K562 (cell line): Measurements from ENCODE around the gene RUVBL2. TPM values are rescaled to one million over a fixed set of nuclear protein-coding genes. Genes with fewer than 3 reads are reported as not detected.
A peak's percentile ranks its signal among the peaks of the same experiment; 100 is the strongest.

ENCODE experiments used
- HNRNPUL1 ChIP-seq: fragments of 200-400 bp; formaldehyde crosslinking; IDR thresholded peaks from 2 replicates; pipeline ENCODE4 v1.6.1; 2017; ENCODE audit warnings: low read length
- NR2C1 ChIP-seq, 2 experiments: fragments of 450-650 bp; IDR thresholded peaks; 2 replicates each; pipeline ENCODE4 v1.6.1; 2017; ENCODE audit warnings: mild to moderate bottlenecking in 2 of 2, antibody characterized with exemption in 1 of 2, inconsistent platforms in 1 of 2, missing compliant biosample characterization in 1 of 2, missing genetic modification characterization in 1 of 2
- PYGO2 ChIP-seq: fragments of 450-650 bp; IDR thresholded peaks from 2 replicates; pipeline ENCODE4 v1.6.1; 2016; ENCODE audit warnings: mild to moderate bottlenecking, missing genetic modification characterization, moderate library complexity, missing compliant biosample characterization
- polyA plus RNA-seq, 8 experiments: library from polyadenylated mRNA; depleted of rRNA in 4 of 8; stranded (reverse) in 5 of 8; unstranded in 3 of 8; fragments of >200 nt; fragmentation: Nextera tagmentation in 2 of 8; fragmentation: Illumina TruSeq in 1 of 8; extraction: Ambion mirVana in 2 of 8; extraction: Trizol in 1 of 8; gene quantifications; 2 replicates each; pipeline versions ENCODE4 v1.2.1 to v1.2.3, GENCODE V29; 2011 to 2014; ENCODE audit warnings: inconsistent platforms in 1 of 8, missing spikeins in 1 of 8
- total RNA-seq, 7 experiments: library from RNA; depleted of rRNA in 6 of 7; stranded (reverse); fragments of >200 nt in 6 of 7; fragmentation: Illumina TruSeq in 2 of 7; extraction: Trizol in 2 of 7; gene quantifications; 2 replicates each; pipeline versions ENCODE4 v1.2.1 to v1.2.3, GENCODE V29; 2011 to 2021; ENCODE audit warnings: low replicate concordance in 1 of 7
- TF ChIP-seq, protein P1 (sequence below): sonication (generic); formaldehyde crosslinking; IDR thresholded peaks from 2 replicates; pipeline ENCODE4 v1.8.0; 2022; ENCODE audit warnings: missing genetic modification reagents, mild to moderate bottlenecking, moderate library complexity, borderline replicate concordance
- TF ChIP-seq, protein P2 (sequence below), 3 experiments: fragments of 200-800 bp in 1 of 3; fragments of 250-450 bp in 1 of 3; fragments of 450-650 bp in 1 of 3; sonication (Bioruptor Pico) in 1 of 3; sonication (Bioruptor generic) in 1 of 3; formaldehyde crosslinking in 1 of 3; IDR thresholded peaks; 2 replicates each; pipeline versions ENCODE4 v1.6.1 to v1.8.0; 2016 to 2022; ENCODE audit warnings: mild to moderate bottlenecking in 2 of 3, missing genetic modification characterization in 2 of 3, missing compliant biosample characterization in 1 of 3, moderate library complexity in 1 of 3
- TF ChIP-seq, protein P3 (sequence below): fragments of 450-650 bp; IDR thresholded peaks from 2 replicates; pipeline ENCODE4 v1.6.1; 2016
- TF ChIP-seq, protein P4 (sequence below): sonication (generic); formaldehyde crosslinking; IDR thresholded peaks from 2 replicates; pipeline ENCODE4 v1.8.1; 2023; ENCODE audit warnings: mild to moderate bottlenecking, missing genetic modification reagents
- TF ChIP-seq, protein P5 (sequence below), 2 experiments: fragments of 200-800 bp in 1 of 2; sonication (Bioruptor generic) in 1 of 2; sonication (generic) in 1 of 2; formaldehyde crosslinking in 1 of 2; IDR thresholded peaks in 1 of 2; conservative IDR thresholded peaks in 1 of 2; 2 replicates each; pipeline versions ENCODE4 v1.5.0 to v1.6.1; 2016 to 2020; ENCODE audit warnings: missing compliant biosample characterization in 1 of 2, missing genetic modification characterization in 1 of 2, missing genetic modification reagents in 1 of 2
- TF ChIP-seq, protein P6 (sequence below): fragments of 250-450 bp; sonication (Bioruptor Pico); IDR thresholded peaks from 2 replicates; pipeline ENCODE4 v1.4.0; 2020

RUVBL2 gene
- total and polyA plus RNA-seq, 9 of the 15 experiments (the other 6 are each of a cell fraction or from before 2014, with no cell fraction given), result 71.4 to 453 (median 237) TPM

DNA sequence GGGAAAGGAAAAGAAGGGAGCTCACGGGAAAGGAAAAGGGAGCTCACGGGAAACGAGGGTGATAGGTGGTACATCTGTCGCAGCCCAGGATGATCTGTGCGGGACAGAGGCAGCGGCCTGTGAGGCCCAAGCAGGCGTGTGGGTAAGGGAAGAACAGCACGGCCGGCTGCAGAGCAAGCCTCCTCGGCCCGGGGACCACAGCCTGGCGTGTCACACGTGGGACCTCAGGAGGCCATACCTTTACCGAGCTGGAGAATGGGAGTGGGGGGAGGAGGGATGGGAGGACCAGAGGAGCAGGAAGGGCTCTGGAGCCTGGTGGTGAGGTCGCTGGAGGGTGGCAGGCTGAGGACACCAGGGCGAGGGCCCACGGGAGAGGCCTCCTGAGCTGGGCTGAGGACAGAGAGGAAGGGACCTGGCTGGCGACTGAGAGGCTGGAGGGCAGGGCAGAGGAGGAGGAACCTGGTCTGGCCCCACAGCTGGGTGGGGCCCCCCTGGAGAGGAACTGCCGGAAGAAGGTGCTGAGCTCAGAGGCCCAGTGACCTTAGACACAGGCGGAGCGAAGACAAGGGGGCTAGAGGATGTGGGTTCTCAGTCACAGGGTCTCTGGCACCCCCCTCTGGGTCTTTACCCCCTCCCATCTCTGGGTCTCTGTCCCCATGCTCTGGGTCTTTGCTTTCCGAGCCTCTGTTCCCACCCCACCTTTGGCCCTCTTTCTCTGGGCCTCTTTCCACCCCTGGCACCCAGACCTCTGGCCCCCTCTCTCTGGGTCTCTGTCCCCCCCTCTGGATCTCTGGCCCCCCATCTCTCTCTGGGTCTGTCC lies 31.4 kb upstream of the RUVBL2 start (continued):
- TF ChIP-seq, protein P1, sequence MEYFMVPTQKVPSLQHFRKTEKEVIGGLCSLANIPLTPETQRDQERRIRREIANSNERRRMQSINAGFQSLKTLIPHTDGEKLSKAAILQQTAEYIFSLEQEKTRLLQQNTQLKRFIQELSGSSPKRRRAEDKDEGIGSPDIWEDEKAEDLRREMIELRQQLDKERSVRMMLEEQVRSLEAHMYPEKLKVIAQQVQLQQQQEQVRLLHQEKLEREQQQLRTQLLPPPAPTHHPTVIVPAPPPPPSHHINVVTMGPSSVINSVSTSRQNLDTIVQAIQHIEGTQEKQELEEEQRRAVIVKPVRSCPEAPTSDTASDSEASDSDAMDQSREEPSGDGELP (CRISPR knock-in tag), result peak; percentile 97
- TF ChIP-seq PYGO2 (tag) (no peak), NR2C1 (IDR thresholded peaks at IDR 0.05) (no peak; the same call in 1 of the 2 replicates), NR2C1 (tag; IDR thresholded peaks at IDR 0.05) (peak; percentile 73), HNRNPUL1 (no peak)
- TF ChIP-seq, protein P2, sequence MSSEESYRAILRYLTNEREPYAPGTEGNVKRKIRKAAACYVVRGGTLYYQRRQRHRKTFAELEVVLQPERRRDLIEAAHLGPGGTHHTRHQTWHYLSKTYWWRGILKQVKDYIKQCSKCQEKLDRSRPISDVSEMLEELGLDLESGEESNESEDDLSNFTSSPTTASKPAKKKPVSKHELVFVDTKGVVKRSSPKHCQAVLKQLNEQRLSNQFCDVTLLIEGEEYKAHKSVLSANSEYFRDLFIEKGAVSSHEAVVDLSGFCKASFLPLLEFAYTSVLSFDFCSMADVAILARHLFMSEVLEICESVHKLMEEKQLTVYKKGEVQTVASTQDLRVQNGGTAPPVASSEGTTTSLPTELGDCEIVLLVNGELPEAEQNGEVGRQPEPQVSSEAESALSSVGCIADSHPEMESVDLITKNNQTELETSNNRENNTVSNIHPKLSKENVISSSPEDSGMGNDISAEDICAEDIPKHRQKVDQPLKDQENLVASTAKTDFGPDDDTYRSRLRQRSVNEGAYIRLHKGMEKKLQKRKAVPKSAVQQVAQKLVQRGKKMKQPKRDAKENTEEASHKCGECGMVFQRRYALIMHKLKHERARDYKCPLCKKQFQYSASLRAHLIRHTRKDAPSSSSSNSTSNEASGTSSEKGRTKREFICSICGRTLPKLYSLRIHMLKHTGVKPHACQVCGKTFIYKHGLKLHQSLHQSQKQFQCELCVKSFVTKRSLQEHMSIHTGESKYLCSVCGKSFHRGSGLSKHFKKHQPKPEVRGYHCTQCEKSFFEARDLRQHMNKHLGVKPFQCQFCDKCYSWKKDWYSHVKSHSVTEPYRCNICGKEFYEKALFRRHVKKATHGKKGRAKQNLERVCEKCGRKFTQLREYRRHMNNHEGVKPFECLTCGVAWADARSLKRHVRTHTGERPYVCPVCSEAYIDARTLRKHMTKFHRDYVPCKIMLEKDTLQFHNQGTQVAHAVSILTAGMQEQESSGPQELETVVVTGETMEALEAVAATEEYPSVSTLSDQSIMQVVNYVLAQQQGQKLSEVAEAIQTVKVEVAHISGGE (CRISPR knock-in tag; IDR thresholded peaks at IDR 0.05), result peak in 1 of 3 experiments; percentile 59; a peak in 2 of 6 replicates
- TF ChIP-seq, protein P3, sequence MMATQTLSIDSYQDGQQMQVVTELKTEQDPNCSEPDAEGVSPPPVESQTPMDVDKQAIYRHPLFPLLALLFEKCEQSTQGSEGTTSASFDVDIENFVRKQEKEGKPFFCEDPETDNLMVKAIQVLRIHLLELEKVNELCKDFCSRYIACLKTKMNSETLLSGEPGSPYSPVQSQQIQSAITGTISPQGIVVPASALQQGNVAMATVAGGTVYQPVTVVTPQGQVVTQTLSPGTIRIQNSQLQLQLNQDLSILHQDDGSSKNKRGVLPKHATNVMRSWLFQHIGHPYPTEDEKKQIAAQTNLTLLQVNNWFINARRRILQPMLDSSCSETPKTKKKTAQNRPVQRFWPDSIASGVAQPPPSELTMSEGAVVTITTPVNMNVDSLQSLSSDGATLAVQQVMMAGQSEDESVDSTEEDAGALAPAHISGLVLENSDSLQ, result no peak
- TF ChIP-seq, protein P4, sequence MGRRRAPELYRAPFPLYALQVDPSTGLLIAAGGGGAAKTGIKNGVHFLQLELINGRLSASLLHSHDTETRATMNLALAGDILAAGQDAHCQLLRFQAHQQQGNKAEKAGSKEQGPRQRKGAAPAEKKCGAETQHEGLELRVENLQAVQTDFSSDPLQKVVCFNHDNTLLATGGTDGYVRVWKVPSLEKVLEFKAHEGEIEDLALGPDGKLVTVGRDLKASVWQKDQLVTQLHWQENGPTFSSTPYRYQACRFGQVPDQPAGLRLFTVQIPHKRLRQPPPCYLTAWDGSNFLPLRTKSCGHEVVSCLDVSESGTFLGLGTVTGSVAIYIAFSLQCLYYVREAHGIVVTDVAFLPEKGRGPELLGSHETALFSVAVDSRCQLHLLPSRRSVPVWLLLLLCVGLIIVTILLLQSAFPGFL (CRISPR knock-in tag), result no peak
- TF ChIP-seq, protein P5, sequence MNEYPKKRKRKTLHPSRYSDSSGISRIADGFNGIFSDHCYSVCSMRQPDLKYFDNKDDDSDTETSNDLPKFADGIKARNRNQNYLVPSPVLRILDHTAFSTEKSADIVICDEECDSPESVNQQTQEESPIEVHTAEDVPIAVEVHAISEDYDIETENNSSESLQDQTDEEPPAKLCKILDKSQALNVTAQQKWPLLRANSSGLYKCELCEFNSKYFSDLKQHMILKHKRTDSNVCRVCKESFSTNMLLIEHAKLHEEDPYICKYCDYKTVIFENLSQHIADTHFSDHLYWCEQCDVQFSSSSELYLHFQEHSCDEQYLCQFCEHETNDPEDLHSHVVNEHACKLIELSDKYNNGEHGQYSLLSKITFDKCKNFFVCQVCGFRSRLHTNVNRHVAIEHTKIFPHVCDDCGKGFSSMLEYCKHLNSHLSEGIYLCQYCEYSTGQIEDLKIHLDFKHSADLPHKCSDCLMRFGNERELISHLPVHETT (CRISPR knock-in tag; conservative IDR thresholded peaks at IDR 0.05 in 1 of 2, IDR thresholded peaks at IDR 0.05 in 1 of 2), result no peak; a peak in 1 of 4 replicates
- TF ChIP-seq, protein P6, sequence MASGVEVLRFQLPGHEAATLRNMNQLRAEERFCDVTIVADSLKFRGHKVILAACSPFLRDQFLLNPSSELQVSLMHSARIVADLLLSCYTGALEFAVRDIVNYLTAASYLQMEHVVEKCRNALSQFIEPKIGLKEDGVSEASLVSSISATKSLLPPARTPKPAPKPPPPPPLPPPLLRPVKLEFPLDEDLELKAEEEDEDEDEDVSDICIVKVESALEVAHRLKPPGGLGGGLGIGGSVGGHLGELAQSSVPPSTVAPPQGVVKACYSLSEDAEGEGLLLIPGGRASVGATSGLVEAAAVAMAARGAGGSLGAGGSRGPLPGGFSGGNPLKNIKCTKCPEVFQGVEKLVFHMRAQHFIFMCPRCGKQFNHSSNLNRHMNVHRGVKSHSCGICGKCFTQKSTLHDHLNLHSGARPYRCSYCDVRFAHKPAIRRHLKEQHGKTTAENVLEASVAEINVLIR (CRISPR knock-in tag), result no peak
